ENCODE data around the gene TCERG1L.

TCERG1L gene

DNA sequence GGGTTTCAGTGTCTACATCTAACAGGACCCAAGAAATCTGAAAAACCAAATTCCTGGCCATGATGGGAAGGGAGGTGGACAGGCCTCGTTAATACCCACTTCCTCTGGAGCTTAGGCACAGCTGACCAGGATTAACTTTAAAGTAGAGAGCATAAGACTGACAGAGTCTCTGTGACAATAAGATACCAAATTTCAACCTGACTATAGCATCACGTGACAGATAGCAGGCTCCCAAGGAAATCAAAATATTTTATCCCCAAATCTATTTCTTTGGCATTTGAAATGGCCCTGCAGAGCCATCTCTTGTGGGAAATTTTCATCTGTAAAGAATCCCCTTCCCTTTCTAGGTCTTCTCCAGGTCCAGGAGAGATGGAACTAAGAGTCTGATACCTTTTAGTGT, 258.3 kb downstream of the TCERG1L start:
- no peak for DNase-seq

DNA sequence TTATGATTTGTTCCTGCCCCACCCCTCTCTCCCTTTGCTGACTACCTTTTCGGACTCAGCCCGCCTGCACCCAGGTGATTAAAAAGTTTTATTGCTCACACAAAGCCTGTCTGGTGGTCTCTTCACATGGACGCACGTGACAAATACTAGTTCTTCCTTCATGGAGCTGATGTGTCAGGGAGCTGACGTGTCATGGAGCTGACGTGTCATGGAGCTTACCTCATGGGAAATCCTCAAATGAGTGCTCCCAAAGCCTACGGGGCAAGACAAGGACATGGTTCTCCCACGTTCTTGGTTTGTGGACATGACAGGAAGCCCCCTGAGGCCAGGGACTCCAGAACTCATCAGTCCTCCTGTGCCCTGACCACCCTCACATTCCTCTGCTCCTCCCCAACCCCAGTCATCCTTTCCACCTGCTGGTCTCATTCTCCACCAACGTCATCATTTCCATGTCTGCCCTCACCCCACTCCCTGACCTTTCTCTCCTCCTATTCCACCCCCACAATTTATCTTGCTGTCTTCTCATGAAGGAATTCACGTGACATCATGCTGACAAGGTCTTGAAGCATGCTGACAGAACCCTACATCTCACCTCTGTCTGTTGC, 261.3 kb downstream of the TCERG1L start:
- DNase-seq: no peak

DNA sequence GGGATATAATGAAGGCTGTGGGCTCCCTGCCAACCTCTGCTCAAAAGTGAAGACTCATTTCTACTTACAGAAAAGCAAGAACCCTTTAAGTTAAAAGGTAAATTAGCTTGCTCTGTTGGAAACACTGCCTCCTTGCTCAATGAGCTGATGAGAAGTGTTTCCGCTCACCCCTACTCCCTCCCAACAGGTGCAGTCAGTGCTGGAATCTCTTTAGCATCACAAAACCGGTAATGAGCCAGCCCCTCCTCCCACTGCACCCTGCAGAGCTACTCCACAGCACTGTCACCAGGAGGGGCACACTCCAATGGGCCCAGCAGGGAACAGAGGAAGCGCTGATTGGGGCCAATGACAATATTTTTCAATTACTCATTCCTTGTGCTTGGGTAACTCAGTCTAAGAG, 262.5 kb downstream of the TCERG1L start:
- DNase-seq: no peak

DNA sequence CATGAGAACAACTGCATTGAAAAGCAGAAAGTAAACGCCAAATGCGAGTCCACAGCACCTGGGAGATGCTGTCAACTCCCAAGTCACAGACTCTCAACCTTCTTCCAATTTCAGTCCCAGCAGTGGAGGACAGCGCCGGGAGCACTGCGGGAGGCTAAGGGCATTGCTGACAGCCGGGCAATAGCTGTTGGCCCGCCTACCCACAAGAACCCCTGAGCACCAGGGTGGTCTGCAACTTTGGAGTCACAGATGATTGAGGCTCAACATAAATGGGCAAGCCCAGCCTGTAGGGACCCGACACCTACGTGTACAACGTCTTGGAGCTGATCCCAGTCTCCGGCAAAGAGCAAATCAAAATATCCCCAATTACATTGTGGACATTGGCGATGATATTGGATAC, 262.9 kb downstream of the TCERG1L start:
- no peak for DNase-seq

DNA sequence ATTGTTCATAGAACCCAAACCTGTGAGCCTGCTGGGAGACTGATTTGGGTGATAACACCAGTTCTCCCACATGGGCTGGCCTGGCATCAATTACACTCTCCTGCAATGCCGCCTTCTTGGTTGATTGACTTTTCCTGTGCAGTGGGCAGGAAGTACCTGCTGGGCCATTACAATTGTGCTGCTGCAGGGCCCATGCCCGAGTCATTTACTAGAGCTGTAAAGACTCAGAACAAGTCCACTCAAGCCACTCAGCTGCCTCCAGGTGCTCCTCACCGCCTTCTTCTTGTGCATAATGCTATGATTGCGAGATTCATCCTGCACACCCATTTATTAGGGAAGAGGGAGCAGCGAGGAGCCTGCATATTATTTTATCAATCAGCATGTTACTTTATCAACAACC, 264.0 kb downstream of the TCERG1L start:
- no peak for DNase-seq

DNA sequence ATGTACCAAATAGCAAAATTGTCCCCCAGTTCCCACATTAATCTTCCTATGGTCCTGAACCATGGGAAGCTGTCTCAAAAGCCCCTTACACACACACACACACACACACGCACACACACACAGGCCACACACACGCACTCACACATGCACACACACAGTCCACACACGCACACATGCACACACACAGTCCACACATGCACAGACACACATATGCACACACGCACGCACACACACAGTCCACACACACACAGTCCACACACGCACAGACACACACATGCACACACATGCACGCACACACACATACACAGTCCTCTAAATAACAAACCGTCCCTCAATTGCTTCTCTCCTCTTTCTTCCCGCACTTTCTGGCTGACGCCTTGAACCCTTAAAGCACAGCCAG, 265.3 kb downstream of the TCERG1L start:
- DNase-seq: no peak

DNA sequence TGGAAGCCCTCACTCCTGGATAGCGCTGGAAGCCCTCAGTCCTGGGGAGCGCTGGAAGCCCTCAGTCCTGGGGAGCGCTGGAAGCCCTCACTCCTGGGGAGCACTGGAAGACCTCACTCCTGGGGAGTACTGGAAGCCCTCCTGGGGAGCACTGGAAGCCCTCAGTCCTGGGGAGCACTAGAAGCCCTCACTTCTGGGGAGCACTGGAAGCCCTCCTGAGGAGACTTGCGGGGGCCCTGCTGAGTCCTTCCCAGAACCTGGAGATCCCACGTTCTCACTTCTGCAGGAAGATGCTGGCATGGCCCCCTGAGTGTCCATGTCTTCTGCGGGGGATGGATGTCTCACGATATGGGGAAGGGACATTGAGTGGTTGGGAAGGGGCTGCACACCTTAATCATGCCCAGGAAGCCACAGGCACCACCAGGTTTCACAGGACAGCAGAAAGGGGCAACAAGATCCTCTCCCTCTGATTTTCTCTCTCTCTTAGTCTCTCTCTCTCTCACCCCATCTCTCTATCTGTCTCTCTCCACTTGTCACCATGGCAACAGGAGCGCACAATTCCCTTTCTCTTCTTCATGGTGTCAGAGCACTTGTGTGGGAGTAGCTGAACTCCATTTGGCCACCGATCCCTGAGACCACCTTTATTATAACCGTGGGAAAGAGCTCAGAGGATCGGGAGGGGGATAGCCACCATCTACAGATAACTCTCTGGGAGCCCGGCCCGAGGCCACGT, 267.0 kb downstream of the TCERG1L start:
- DNase-seq: no peak

DNA sequence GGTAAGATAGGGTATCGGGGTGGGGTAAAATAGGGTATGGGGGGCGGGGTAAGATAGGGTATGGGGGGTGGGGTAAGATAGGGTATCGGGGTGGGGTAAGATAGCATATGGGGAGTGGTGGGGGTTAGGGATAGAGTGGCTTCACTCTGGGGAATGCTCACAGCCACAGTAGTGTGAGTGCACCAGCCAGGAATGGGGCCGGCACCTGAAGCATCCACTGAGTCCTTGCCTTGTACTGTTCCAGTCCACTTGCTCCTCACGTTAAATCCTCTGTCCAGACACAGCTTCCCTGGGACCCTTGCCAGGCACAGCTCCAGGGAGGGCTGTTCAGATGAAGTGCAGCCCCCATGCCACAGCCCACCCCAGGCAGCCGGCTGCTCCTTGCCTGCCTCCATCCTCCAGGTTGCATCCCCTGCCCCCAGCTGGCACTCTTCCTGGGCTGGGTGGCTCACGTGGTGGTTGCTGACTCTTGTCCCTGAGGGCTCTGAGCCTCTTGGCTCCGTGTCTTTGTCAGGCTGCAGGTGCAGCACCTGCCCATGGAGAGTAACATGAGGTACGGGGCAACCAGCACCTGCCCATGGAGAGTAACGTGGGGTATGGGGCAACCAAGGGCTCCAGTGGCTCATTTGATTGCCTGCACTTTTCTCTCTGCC, 268.4 kb downstream of the TCERG1L start:
- no peak for DNase-seq
